HG03342 (cell line): ENCODE results near the gene METTL15.
"Not testable (repeated sequence)": the region's sequence is repeated elsewhere in the genome, so short reads cannot be mapped to it uniquely, and the experiment has no call there.

Source experiments
- ATAC-seq: cut with Tn5 transposase; IDR thresholded peaks from one replicate; pipeline ENCODE4 v1.9.1; 2021; ENCODE audit warnings: mild to moderate bottlenecking, moderate library complexity; ENCODE audit not compliant: unreplicated experiment

The METTL15 gene

DNA sequence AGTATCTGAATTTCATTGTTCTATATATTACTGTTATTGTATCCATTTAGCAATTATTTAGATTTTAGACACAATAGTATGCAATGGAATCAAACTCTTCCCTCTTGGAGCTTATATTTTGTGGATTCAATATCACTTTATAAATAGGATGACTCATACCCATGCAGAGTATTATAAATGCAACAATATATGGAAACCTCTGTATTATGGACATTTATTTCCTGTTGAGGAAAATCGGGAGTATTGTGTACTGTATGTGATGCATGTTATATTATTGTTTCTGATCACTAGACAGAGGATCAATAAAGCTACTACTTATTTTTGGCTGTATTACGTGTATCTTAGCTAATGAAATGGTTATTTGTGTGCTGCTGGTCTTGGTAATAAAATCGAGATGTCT is 770 bp downstream of the METTL15 start:
- ATAC-seq = no peak

DNA sequence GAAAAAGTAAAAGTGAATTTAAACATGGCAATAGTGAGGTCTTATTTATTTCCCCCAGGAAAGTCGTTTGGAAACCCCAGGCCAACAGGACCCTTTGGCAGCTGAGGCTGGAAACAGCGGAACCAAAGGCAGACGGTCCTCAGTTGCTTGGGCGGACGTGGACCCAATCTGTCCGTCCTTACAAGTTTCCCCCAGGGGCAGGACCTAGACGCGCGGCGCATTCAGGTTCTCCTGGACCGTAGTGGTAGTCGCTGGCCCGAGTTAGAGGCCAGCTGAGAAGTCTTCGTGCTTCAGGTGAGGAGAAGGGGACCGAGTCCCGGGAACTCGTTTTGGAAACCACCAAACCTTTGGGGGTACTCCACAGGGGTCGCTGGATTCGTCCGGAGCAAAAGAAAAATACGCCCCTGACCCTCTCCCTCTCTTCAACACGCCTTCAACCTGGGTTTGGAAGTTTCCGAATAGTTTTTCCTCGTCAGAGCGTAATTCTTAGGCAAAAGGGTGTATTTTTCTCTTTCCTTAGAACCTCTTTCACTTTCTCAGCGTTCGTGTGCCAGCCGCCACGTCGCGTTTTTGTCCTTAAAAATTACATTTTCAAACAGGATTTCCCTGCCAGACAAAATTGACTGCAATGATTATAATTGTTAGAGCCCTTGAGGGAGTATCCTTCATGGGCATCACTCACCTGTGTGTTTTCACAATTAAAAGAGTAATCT is 2.1 kb downstream of the METTL15 start:
- peak; percentile 20 for ATAC-seq

DNA sequence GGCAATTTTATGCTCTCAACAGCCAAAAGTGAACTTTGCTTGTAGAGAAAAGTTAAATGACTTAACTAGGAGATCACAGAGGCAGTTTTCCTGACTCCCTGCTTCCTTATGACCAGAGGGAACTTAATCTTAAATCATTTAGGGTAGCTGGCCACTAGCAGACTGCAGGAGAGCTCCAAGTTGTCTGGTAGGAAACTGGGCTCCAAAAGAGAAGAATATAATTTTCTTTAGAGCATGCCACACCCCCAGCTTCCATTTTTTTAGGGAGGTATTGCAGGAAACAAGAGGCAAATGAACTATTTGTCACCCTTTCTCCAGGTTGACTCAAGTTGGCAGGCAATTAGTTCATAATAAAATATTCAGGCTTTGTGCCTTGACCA is 2.6 kb downstream of the METTL15 start:
- ATAC-seq = no peak

DNA sequence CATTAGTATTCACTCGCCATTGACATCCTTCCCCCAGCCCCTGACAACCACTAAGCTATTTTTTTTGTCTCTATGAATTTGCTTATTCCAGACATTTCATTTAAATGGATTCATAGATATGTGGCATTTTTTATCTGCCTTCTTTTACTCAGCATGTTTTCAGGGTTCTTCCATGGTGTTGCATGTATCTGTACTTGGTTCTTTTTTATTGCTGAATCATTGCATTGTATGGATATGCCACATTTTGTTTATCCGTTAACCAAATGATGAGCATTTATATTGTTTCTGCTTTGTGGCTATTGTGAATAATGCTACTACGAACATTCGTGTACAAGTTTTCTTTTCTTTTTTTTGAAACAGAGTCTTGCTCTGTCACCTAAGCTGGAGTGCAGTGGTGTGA is 5.9 kb downstream of the METTL15 start:
- no peak for ATAC-seq

DNA sequence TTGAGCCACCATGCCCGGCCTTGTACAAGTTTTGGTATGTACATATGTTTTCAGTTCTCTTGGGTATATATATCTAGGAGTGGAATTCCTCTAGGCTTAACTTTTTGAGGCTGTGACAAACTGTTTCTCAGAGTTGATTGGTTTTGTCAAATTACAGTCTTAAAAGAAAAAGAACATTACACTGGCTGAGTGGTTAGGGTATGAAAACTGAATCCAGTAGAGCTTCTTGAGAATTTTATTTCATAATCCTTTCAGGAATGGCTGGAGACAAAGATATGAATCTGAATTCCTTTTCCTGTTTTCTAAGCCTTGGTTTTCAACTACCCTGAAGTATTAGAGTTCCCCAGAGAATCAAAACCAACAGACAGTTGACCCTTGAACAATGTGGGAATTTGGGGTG is 6.5 kb downstream of the METTL15 start:
- no peak for ATAC-seq

DNA sequence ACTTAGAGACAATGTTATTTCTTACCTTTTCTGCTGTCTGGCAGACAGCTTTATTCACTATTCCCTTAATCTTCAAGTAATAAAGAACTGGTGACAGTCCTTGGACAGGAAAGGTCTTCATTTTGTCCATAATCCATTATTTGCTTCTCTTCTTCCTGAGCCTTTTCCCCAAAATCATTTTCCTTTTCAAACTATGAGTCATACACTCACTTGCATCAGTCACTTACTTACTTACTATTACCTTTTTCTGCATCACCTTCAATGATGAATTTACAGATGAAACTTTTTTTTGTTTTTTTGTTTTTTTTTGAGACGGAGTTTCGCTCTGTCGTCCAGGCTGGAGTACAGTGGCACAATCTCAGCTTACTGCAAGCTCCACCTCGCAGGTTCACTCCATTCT is 9.5 kb downstream of the METTL15 start:
- ATAC-seq = no peak

DNA sequence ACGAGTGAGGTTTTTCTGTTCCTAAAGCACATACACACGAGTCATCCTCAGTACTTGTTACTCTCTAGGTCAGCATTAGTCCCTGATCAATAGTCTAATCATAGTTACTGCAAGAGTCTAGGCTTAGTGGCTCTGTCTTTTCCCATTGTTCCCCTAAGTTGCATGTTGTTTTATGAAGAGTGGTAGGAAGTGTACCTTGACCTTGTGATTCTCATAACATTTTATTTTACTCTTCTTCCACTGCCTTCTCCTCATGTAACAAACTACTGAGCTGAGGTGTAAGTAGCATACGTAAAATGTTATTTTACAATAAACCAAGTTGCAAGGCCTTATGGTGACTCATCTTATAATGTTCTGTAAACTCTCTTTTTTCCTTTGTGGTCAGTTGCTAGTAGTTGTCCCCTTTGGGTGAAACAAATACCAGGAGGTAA is 15.0 kb downstream of the METTL15 start:
- ATAC-seq = no peak

DNA sequence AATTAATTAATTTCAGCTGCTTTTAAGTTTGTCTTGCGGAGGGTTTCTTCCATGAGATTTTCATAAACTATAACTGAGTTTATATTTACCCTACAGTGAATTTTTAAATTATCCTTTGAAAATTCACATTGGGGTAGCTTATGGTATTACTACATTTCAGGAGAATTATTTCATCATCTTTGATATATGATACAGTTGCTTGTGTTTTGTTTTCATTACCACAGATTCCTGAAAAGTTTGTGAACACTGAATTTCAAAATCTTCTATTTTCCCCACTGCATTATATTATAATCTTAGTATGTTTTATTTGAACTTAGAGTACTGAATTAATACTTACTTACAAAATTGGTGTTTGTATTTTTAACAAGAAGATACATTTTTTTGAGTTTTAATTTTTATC is 24.4 kb downstream of the METTL15 start:
- ATAC-seq = no peak

DNA sequence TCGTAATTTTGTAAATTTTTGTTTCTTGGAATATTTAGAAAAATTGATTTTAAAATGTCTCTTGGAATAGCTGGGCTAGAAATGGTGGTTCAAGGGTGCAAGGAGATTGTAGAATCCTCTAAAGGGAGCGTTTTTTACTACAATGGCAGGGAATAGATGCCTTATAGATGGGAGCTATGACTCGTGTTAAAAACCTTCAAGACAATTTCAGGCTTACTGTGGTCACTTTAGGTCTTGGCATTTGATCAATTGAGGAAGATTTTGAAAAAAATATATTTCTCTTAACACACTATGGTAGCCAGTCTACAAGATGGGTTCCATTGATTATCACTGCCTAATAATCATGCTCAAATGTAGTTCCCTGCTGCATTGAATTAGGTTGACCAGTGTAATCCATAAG is 25.0 kb downstream of the METTL15 start:
- ATAC-seq = no peak

DNA sequence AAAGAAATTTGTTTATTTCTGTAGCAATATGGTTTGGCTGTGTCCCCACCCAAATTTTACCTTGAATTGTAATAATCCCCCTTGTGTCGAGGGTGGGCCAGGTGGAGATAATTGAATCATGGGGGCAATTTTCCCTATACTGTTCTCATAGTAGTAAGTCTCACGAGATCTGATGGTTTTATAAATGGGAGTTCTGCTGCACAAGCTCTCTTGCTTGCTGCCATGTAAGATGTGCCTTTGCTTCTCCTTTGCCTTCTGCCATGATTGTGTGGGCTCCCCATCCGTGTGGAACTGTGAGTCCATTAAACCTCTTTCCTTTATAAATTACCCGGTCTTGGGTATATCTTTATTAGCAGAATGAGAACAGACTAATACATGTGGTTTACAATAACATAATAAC is 28.0 kb downstream of the METTL15 start:
- ATAC-seq = not testable (repeated sequence)

DNA sequence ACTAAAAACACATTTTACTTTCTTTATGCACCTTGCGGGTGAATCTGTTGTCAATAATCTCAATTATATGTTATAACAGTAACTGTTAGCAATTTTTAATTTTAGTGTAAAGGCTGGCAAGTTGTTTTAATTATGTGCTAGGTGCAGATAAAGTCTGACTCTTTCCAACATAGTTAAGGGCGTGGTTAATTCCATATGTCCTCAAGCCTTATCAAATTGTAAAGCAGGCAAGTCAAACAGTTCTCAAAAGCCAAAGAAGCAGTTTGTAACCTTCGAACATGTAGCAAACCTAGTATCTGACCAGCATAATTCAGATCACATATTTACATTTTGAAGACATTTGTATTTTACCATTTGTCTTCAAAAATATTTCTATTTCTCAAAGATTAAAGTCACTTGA is 29.2 kb downstream of the METTL15 start:
- no peak for ATAC-seq

DNA sequence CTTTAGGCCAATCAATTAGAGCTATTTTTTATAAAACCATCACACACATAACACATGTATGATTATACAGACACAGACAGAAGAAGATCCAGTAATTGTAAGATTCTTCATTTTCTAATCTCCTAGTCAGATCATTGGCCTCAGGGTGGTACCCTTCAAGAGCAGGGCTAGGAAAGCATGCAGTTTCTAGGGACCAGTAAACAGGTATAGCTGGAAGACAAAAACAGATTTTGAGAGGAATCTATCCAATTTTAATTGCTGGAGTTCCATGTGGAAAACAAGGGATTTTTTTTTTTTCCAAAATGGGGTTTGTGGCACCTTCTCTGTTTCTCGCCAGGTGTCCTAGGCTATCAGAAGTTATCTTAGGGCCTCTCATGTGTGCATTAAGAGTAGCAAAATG is 29.6 kb downstream of the METTL15 start:
- ATAC-seq = no peak

DNA sequence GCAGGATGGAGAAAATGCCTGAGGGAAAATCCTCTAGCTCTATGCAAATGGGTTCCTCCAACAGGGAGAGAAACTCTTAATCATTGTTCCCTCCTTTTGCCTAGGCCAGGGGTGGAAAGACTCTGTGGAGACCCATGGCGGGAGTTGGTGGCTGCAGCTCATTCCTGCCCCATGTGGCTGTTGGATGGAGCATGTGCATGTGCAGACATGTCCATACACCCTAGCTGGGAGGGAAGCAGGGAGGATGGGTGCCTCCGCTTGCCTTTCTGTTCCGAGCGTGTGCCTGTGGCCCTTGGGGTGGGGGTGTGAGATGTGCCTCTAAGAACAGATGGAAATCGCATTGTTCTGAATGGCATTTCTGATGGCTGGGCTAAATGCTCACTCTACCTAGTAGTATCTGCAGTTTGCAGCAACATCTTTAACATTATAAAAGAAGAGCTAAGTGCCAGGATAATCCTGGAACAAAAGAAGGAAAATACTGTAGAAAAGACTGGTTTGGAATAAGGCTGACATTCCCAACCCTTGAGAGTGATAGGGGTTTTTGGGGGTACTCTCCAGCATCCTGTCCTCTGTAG is 31.7 kb downstream of the METTL15 start:
- ATAC-seq = no peak

DNA sequence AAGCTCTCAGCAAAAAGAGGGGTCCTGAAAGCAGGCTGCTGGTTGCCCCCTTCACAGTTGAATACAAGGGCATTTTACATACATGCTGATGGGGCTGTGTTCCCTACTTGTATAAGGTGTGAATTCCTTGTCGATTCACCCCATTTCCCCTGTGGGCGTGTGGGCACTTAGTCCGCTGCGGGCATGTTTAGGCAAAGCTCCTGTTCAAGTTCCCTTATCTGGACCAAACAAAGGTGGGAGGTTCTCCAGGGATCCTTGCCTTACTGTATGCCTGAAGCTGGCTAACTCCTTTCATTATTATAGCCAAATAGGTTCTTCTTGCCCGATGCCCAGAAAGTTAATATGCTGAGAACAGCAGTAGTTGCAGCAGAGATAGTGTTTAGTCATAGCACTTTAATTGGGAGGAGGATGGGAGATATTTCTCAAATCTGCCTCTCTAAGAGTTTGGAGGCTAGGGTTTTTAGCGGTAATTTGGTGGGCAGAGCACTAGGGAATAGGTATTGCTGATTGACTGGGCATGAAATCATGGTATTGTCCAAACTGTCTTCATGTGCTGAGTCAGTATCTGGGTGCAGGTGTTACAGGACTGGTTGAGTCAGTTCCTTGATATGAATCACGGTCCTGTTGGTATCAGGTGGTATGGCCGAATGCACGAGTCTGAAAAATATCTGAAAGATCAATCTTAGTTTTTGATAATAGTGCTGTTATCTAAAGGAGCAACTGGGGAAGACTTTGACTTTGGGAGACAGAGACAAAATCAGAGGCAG is 32.7 kb downstream of the METTL15 start:
- ATAC-seq = no peak

DNA sequence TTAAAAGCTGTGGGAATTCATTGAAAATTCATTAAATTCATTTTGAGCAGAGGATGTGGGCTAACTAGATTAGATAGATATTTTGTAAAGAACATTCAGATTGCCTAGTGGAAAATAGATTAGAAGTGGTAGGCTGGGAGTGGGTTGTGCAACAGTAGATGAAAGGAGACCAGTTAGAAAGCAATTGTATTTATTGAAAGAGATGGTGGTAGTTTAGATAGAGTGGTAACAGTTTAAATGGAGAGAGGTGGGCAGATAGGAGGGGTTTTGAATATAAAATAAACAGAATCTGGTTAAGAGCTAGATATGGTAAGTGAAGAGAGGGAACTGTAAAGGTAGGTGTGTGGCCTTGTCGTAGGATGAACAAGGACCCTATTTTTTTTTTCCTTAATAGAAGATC is 34.5 kb downstream of the METTL15 start:
- no peak for ATAC-seq

DNA sequence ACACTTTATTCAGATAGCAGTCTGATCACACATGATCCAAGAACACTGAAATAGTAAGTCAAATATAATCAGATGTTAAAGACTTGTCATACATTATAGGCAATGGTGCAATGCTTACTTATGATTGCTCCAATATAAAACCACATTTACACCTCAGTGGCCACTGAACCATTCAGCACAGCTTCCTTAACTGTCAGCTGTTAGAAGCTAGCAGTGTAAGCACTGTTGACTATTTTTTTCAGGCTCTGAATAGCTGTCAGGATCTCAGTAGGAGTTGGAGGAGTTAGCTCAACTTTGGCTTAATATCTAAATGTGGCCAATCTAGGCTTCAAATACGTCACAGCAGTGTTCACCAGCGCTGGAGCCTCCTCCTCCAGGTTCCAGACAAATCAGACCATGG is 36.6 kb downstream of the METTL15 start:
- no peak for ATAC-seq

DNA sequence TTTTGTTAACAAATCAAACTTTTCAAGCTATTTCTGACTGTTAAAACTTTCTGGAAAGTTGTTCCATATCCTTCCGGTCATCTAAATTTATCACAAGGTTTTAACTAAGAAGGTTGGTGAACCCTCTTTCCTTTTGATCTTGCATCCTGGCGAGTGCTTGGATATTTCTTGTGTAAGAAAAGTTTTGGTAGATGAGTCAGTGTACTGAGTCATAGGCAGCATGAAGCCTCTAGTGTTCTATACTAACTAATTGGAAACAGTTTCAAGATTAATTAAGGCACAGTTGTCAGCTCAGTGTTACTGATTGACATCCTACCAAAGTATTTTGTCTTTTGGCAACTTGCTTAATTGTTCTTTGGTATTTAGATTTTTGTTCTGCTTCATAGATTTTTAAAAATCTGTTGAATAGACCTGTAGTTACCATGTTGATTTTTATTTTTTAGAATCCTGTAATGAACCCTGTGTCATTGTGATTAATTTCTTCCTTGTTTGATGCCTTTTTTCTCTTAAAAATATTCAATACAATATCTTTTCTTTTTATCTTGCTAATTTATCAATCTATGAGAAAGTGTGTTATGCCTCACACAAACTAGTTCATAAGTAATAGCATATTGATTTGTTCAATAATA is 38.0 kb downstream of the METTL15 start:
- no peak for ATAC-seq

DNA sequence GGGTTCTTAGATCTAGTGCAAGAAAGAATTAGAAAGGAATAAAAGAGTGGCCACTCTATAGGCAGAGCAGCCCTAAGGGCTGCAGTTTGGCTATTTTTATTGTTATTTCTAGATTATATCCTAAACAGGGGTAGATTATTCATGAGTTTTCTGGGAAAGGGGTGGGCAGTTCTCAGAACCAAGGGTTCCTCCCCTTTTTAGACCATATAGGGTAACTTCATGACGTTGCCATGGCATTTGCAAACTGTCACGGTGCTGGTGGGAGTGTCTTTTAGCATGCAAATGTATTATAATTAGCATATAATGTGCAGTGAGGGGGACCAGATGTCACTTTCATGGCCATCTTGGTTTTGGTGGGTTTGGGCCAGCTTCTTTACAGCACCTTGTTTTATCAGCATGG is 44.6 kb downstream of the METTL15 start:
- ATAC-seq = no peak

DNA sequence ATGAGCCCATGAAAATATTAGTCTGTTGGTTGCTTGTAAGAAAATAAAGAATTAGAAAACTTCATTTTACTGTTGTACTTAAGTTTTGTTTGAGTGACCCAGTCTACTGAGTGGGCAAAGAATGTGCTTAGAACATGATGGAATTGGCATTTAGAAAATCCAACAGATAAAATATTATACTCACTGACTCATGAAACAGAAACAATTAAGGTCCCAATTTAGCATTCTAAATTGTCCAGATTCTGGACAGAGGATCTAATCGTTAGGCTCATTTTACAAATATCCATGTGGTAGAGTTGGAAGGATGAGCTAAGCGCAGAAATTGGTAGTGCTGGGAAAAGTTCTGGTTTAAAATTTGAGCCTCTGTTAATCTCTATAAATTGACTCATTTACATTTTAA is 45.4 kb downstream of the METTL15 start:
- ATAC-seq = no peak

DNA sequence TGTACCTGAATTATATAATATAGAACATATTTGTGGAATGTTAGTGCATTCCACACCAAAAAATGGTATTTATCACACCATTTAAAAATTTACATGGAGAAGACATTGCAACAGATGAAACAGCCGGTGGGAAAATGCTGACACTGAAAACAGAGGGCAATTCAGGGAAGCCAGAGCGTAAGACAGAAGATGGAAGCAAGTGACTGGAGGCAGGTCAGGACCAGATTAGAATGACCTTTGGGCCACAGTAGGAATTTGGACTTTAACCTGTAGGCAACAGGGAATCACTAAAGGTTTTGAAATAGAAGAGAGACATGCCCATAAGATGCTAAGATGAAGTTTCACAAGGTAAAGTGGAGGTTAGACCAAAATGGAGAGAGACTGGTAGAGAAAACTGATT is 60.5 kb downstream of the METTL15 start:
- no peak for ATAC-seq

DNA sequence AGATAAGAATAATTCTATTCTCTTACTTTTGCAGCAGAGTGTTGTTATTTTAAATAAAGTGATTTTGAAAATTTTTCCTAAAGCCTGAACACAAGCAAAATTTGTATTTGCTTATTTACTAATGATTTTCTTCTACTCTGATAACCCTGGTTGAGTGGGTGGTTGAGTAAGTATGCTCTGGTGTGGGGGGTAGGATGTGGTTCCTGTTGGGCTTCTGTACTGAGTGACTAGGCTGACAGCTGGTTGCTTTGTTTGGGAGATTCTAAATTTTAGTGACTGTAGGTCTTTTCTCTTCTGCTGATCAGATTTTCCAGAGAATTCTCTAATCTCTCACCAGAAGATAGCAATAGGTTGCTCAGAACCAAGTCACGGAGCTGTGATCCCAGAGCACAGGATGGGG is 61.6 kb downstream of the METTL15 start:
- no peak for ATAC-seq

DNA sequence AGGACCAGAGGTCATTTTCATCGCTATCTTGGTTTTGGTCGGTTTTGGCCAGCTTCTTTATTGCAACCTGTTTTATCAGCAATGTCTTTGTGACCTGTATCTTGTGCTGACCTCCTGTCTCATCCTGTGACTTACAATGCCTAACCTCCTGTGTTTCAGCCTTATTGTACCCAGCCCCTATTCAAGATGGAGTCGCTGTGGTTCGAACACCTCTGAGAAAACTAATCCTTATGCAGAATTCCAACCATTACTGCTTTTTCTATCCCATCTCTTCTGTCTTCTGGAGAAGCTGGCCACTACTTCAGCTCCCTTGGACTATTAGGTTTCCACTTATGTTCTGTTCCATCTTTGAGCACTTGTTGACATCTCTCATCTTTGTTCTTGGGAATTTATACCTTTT is 62.6 kb downstream of the METTL15 start:
- no peak for ATAC-seq
